GM12878 (cell line): Measurements from ENCODE around the gene SNX33. TPM values are rescaled to one million over a fixed set of nuclear protein-coding genes. Genes with fewer than 3 reads are reported as not detected.
A peak's percentile ranks its signal among the peaks of the same experiment; 100 is the strongest.

Experiments used
- ATAC-seq: fragments of 200-7000 bp; cut with Tn5 transposase; 3 replicates; pipeline ENCODE4 v1.9.1; 2020; ENCODE audit warnings: mild to moderate bottlenecking, moderate library complexity
- Bru-seq: library from RNA; stranded (reverse); fragments of 400-500 nt; gene quantifications from one replicate; lab custom pipeline; 2021; lab: Mats Ljungman, UMichigan
- BruChase-seq, 2 experiments: library from RNA; stranded (reverse); fragments of 400-500 nt; gene quantifications; one replicate each; lab custom pipeline; 2021; lab: Mats Ljungman, UMichigan
- BruUV-seq: library from RNA; stranded (reverse); fragments of 400-500 nt; replicated peaks from 2 replicates; lab custom pipeline; 2021; lab: Mats Ljungman, UMichigan
- CTCF ChIA-PET: fragments of 300-600 bp; sonication (Branson Sonifier 250); formaldehyde crosslinking; extraction: SDS; loops from one replicate; lab custom pipeline; 2021; ENCODE audit warnings: inconsistent platforms; lab: Yijun Ruan, JAX
- POLR2A ChIA-PET: fragments of 350-600 bp; formaldehyde crosslinking; extraction: SDS; loops from one replicate; lab custom pipeline; 2021; ENCODE audit warnings: inconsistent platforms; lab: Charles Lee
- RAD21 ChIA-PET: fragments of 300-600 bp; sonication (Branson Sonifier 250); formaldehyde crosslinking; loops from one replicate; lab custom pipeline; 2023; ENCODE audit warnings: antibody characterized with exemption; ENCODE audit not compliant: unreplicated experiment; lab: Charles Lee
- SMC1A ChIA-PET: fragments of 300-600 bp; sonication (Branson Sonifier 250); formaldehyde crosslinking; loops from one replicate; lab custom pipeline; 2023; ENCODE audit not compliant: unreplicated experiment, uncharacterized antibody; lab: Charles Lee
- DNase-seq: peaks from one replicate; pipeline ENCODE4 v3.0.0-alpha.2; 2011; ENCODE audit warnings: low read depth, low spot score
- FAIRE-seq: peaks from 3 replicates; lab custom pipeline; 2011; peaks lifted over from hg19 to GRCh38; lab: Jason Lieb, UNC
- H2AFZ ChIP-seq: 2 replicates; pipeline ENCODE4 v1.6.0; 2011; ENCODE audit warnings: low read depth, low read length, control low read depth; ENCODE audit not compliant: control insufficient read depth
- H3K27ac ChIP-seq: 2 replicates; pipeline ENCODE4 v1.5.1; 2011; ENCODE audit warnings: control low read depth; ENCODE audit not compliant: control insufficient read depth, insufficient read depth
- H3K27me3 ChIP-seq, 2 experiments: replicated peaks in 1 of 2; 2 replicates each; pipeline versions ENCODE4 v1.6.0 to v1.6.1; 2011; ENCODE audit warnings: low read length in 1 of 2; ENCODE audit not compliant: control insufficient read depth in 2 of 2, insufficient read depth in 2 of 2
- H3K36me3 ChIP-seq, 2 experiments: 2 replicates each; pipeline ENCODE4 v1.5.1; 2011; ENCODE audit warnings: low read length in 1 of 2; ENCODE audit not compliant: control insufficient read depth in 2 of 2, insufficient read depth in 2 of 2
- H3K4me1 ChIP-seq: 2 replicates; pipeline ENCODE4 v1.6.1; 2011; ENCODE audit warnings: mild to moderate bottlenecking, low read length, moderate library complexity, mixed read lengths; ENCODE audit not compliant: control insufficient read depth, insufficient read depth
- H3K4me2 ChIP-seq: 2 replicates; pipeline ENCODE4 v1.6.0; 2011; ENCODE audit warnings: control low read depth; ENCODE audit not compliant: control insufficient read depth, insufficient read depth
- H3K4me3 ChIP-seq: fragments of 200-600 bp; sonication (generic); 2 replicates; pipeline ENCODE4 v1.5.1; 2016
- H3K79me2 ChIP-seq: 2 replicates; pipeline ENCODE4 v1.6.0; 2011; ENCODE audit warnings: low read length; ENCODE audit not compliant: control insufficient read depth, insufficient read depth
- H3K9ac ChIP-seq: 2 replicates; pipeline ENCODE4 v1.8.0; 2011; ENCODE audit warnings: low read length, control low read depth, mixed read lengths; ENCODE audit not compliant: control insufficient read depth, insufficient read depth
- H3K9me3 ChIP-seq: replicated peaks from 3 replicates; pipeline ENCODE4 v1.5.1; 2011; ENCODE audit warnings: mild to moderate bottlenecking, low read length; ENCODE audit not compliant: control insufficient read depth, insufficient read depth
- H4K20me1 ChIP-seq: 2 replicates; pipeline ENCODE4 v1.6.0; 2011; ENCODE audit not compliant: control insufficient read depth, insufficient read depth
- ASH2L ChIP-seq: fragments of 300-600, 200-600 bp; sonication (generic); IDR thresholded peaks from 2 replicates; pipeline ENCODE4 v1.6.1; 2017; ENCODE audit warnings: low read depth, mild to moderate bottlenecking, borderline replicate concordance
- BMI1 ChIP-seq: fragments of 450-650 bp; IDR thresholded peaks from 2 replicates; pipeline ENCODE4 v1.6.1; 2016; ENCODE audit warnings: mild to moderate bottlenecking, moderate library complexity, borderline replicate concordance
- CBFB ChIP-seq: IDR thresholded peaks from 2 replicates; pipeline ENCODE4 v1.6.1; 2016; ENCODE audit warnings: antibody characterized with exemption, low read depth
- CREM ChIP-seq: IDR thresholded peaks from 2 replicates; pipeline ENCODE4 v1.6.1; 2014; ENCODE audit warnings: antibody characterized with exemption, low read depth
- IRF4 ChIP-seq: IDR thresholded peaks from 2 replicates; pipeline ENCODE4 v1.6.1; 2011; ENCODE audit warnings: low read depth, low read length
- JUND ChIP-seq: IDR thresholded peaks from 2 replicates; pipeline ENCODE4 v1.6.1; 2012; ENCODE audit warnings: low read depth, mild to moderate bottlenecking, low read length, improper control_type of control experiment, moderate library complexity
- KDM1A ChIP-seq: fragments of 200-600 bp; sonication (generic); IDR thresholded peaks from 2 replicates; pipeline ENCODE4 v1.6.1; 2016; ENCODE audit warnings: borderline replicate concordance
- NR2C1 ChIP-seq: fragments of 450-650 bp; IDR thresholded peaks from 2 replicates; pipeline ENCODE4 v1.6.1; 2017; ENCODE audit warnings: antibody characterized with exemption, mild to moderate bottlenecking, moderate library complexity
- SREBF2 ChIP-seq: IDR thresholded peaks from 2 replicates; pipeline ENCODE4 v1.6.1; 2012; ENCODE audit warnings: mild to moderate bottlenecking, low read length
- TCF12 ChIP-seq: IDR thresholded peaks from 2 replicates; pipeline ENCODE4 v1.6.1; 2011; ENCODE audit warnings: low read depth, mild to moderate bottlenecking, low read length
- TCF7 ChIP-seq: IDR thresholded peaks from 2 replicates; pipeline ENCODE4 v1.6.1; 2014; ENCODE audit warnings: antibody characterized with exemption, borderline replicate concordance
- ZNF207 ChIP-seq: fragments of 450-650 bp; IDR thresholded peaks from 2 replicates; pipeline ENCODE4 v1.6.1; 2014; ENCODE audit warnings: antibody characterized with exemption, mild to moderate bottlenecking, borderline replicate concordance
- WGBS: methylation state at CpG from one replicate; pipeline ENCODE4 v1.1.6; 2016; ENCODE audit warnings: low lambda C conversion rate; ENCODE audit not compliant: insufficient replicate concordance, insufficient coverage; ENCODE audit errors: missing lambda C conversion rate; 5-methylcytosine and 5-hydroxymethylcytosine counted together
- in situ Hi-C: fragments of 300-500 bp; cut with MboI; formaldehyde crosslinking; loops from 9 replicates; pipeline ENCODE4 v1.14.3; 2018; ENCODE audit warnings: mixed read lengths
- intact Hi-C: fragments of 100-400 bp; cut with micrococcal nuclease; formaldehyde crosslinking; loops from one replicate; pipeline ENCODE4 v1.14.2; 2022; ENCODE audit not compliant: unreplicated experiment
- long read RNA-seq, 2 experiments: library from polyadenylated mRNA; unstranded; transcript quantifications; one replicate each; pipeline ENCODE4 v2.0.0, GENCODE V29; 2019 to 2020
- polyA minus RNA-seq, 3 experiments: library from RNA; depleted of rRNA, polyadenylated mRNA; stranded (reverse); fragments of >200 nt; gene quantifications; 2 replicates each; pipeline ENCODE4 v1.2.3, GENCODE V29; 2011
- polyA plus RNA-seq, 11 experiments: library from polyadenylated mRNA; depleted of rRNA in 4 of 11; unstranded in 6 of 11; stranded (reverse) in 5 of 11; fragments of >200 nt; fragmentation: Nextera tagmentation in 4 of 11; fragmentation: Illumina TruSeq in 1 of 11; extraction: Ambion mirVana in 4 of 11; extraction: Trizol in 1 of 11; gene quantifications; 1 replicate in 1 of 11; 2 replicates in 10 of 11; pipeline versions ENCODE4 v1.2.1 to v1.2.3, GENCODE V29; 2011 to 2016; ENCODE audit warnings: inconsistent platforms in 2 of 11, missing spikeins in 2 of 11, low read depth in 1 of 11
- total RNA-seq, 4 experiments: library from RNA; depleted of rRNA in 3 of 4; stranded (reverse); fragments of >200 nt in 3 of 4; fragmentation: Illumina TruSeq in 1 of 4; extraction: Trizol in 1 of 4; gene quantifications; 2 replicates each; pipeline versions ENCODE4 v1.2.1 to v1.2.3, GENCODE V29; 2013 to 2021
- TF ChIP-seq, protein P1 (sequence below): fragments of 450-650 bp; IDR thresholded peaks from 2 replicates; pipeline ENCODE4 v1.6.1; 2017; ENCODE audit warnings: antibody characterized with exemption, mild to moderate bottlenecking, moderate library complexity

Gene SNX33, protein sequence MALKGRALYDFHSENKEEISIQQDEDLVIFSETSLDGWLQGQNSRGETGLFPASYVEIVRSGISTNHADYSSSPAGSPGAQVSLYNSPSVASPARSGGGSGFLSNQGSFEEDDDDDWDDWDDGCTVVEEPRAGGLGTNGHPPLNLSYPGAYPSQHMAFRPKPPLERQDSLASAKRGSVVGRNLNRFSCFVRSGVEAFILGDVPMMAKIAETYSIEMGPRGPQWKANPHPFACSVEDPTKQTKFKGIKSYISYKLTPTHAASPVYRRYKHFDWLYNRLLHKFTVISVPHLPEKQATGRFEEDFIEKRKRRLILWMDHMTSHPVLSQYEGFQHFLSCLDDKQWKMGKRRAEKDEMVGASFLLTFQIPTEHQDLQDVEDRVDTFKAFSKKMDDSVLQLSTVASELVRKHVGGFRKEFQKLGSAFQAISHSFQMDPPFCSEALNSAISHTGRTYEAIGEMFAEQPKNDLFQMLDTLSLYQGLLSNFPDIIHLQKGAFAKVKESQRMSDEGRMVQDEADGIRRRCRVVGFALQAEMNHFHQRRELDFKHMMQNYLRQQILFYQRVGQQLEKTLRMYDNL
- total RNA-seq (2013; cell fraction: nucleolus; rRNA removed): 4.5 and 4.6 TPM in 2 replicates
- total RNA-seq (2014; rRNA removed) (0.45 and 0.76 TPM in 2 replicates), total RNA-seq (2014; rRNA removed; fragmentation: Illumina TruSeq; extraction: Trizol) (0.18 and 0.40 TPM in 2 replicates), total RNA-seq (2021) (0.85 and 1.1 TPM in 2 replicates), polyA plus RNA-seq (2011; rRNA removed) (1.1 and 1.9 TPM in 2 replicates), polyA plus RNA-seq (2014; fragmentation: Illumina TruSeq; extraction: Trizol) (0.40 and 0.59 TPM in 2 replicates), polyA plus RNA-seq (2014; fragmentation: Nextera tagmentation; extraction: Ambion mirVana) (under 1 TPM; 0.13 to 0.14 TPM), polyA plus RNA-seq (2014; rRNA removed) (0.71 and 0.83 TPM in 2 replicates), polyA plus RNA-seq (2016; fragmentation: Nextera tagmentation; extraction: Ambion mirVana) (under 1 TPM; 0.51 to 0.78 TPM), polyA minus RNA-seq (2011; rRNA and poly(A)+ RNA removed) (3.7 and 6.0 TPM in 2 replicates), Bru-seq, nascent RNA (percentile 51 among the genes with signal in this experiment), BruChase-seq, experiment 1, labeled RNA remaining after a 6-hour chase (percentile 50 among the genes with signal in this experiment), BruChase-seq, experiment 2, labeled RNA remaining after a 2-hour chase (percentile 54 among the genes with signal in this experiment)
- polyA plus RNA-seq (2011; ENCODE audit: low read depth): 0.25 TPM
- polyA plus RNA-seq (2011; cell fraction: cytosol; rRNA removed): 2.1 and 2.3 TPM in 2 replicates
- polyA plus RNA-seq (2011; cell fraction: nucleus; rRNA removed): 4.0 and 5.1 TPM in 2 replicates
- 0.91 and 0.95 TPM in 2 replicates for polyA plus RNA-seq (2012)
- polyA minus RNA-seq (2011; cell fraction: cytosol; rRNA and poly(A)+ RNA removed): 1.6 TPM in 2 replicates
- polyA minus RNA-seq (2011; cell fraction: nucleus; rRNA and poly(A)+ RNA removed): 2.7 and 4.2 TPM in 2 replicates
- long read RNA-seq, experiment 1: 0 reads
- long read RNA-seq, experiment 2, partial matches to known transcripts: 1 of 2 reads
- long read RNA-seq, experiment 2, other reads (novel, unspliced or antisense): 1 of 2 reads

DNA sequence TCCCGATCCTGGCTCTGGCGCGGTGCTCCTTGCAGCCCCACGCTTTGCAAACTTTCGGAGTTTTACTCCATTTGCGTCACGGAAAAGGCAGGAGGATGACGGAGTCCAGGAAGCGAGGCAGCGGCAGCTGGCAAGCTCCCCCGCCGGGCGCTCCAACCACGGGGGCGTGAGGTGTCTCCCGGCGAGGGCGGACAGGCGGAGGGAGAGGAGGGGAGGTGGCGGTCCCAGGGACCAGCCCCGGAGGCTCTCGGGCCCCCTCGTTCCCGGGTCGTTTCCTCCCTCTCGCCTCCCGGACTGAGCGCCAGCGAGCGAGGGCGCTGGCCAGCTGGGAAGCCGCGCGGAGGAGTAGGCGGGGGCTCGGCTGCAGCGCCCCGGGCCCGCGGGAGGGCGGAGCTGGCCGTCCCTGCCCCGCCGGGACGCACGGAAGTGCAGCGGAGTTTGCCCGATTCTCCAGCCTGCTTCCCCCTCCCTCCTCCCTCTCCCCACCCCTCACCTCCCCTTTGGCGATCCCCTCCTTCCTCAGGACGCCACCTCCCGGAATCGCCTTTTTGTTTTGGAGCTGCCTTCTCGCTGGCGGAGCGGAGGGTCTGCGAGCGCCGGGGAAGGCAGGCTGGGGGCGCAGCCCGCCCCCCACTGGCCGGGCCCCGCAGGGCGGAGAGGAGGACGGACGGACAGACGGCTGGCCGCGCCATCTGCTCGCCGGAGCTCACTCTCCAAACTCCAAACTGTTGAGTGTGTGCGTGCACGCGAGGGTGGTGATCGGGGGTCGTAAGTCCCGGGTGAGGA lies at the start of gene SNX33:
Gene SNX33 (plus strand): TSS at position 543 of the 786 bp plus-strand sequence. CDS start 1,191 bp downstream, outside the sequence.
- DNase-seq (no peak), ATAC-seq (peak; percentile 81), FAIRE-seq (no peak)
- peak within 1 kb of the TSS; percentile 94 for H3K4me2 ChIP-seq
- SMC1A ChIA-PET: interaction anchor here (1.0 to 1.9 kb wide), 5 partner anchors 22 to 280 kb away, joined by 3 to 10 read pairs (median 4); partner anchors contain the start of genes MAN2C1 and SNUPN
- peak within 1 kb of the TSS; percentile 62 for H3K9ac ChIP-seq
- no peaks in the 10 kb centered on the region for H3K79me2 ChIP-seq
- peak within 1 kb of the TSS; percentile 85 for H2AFZ ChIP-seq
- intact Hi-C loops (loop anchor here (10.0 kb wide), 1 partner anchor 713 kb away; the partner anchor contains the start of gene COX5A), in situ Hi-C loops (no loop called here)
- peak within 1 kb of the TSS; percentile 91 for H3K4me3 ChIP-seq
- POLR2A ChIA-PET: interaction anchor here (0.6 to 2.0 kb wide), 8 partner anchors 8 to 869 kb away, joined by 3 to 12 read pairs (median 4); partner anchors contain the start of genes IMP3, MAN2C1 and SNUPN
- no peaks in the 10 kb centered on the region for H4K20me1 ChIP-seq
- RAD21 ChIA-PET: interaction anchor here (0.9 to 2.6 kb wide), 7 partner anchors 22 to 280 kb away, joined by 3 to 10 read pairs (median 5); partner anchors contain the start of genes MAN2C1 and SNUPN
- no peaks in the 10 kb centered on the region for H3K36me3 ChIP-seq
- CTCF ChIA-PET: interaction anchor here (0.6 to 2.9 kb wide), 15 partner anchors 8 to 653 kb away, joined by 3 to 27 read pairs (median 4); partner anchors contain the start of genes IMP3, MAN2C1 and SNUPN
- BruUV-seq: no TSS peak
- H3K27me3 ChIP-seq: peaks cover 0 to 2% of the 10 kb centered on the region in 2 experiments; a peak in 2 of 4 replicates
- no peak within 1 kb of the TSS for H3K27ac ChIP-seq
- WGBS: 2% methylated on average over 65 of the region's 76 CpGs
- H3K4me1 ChIP-seq: 0 out of 2 replicates have a peak, but pooled peaks cover 2% of the 10 kb centered on the region
- H3K9me3 ChIP-seq: no peaks in the 10 kb centered on the region
- TF ChIP-seq ZNF207: no peak
- no peak for TF ChIP-seq CBFB
- no peak for TF ChIP-seq ASH2L
- TF ChIP-seq CREM: no peak
- no peak for TF ChIP-seq SREBF2
- TF ChIP-seq NR2C1: no peak
- no peak for TF ChIP-seq TCF7
- TF ChIP-seq, protein P1, sequence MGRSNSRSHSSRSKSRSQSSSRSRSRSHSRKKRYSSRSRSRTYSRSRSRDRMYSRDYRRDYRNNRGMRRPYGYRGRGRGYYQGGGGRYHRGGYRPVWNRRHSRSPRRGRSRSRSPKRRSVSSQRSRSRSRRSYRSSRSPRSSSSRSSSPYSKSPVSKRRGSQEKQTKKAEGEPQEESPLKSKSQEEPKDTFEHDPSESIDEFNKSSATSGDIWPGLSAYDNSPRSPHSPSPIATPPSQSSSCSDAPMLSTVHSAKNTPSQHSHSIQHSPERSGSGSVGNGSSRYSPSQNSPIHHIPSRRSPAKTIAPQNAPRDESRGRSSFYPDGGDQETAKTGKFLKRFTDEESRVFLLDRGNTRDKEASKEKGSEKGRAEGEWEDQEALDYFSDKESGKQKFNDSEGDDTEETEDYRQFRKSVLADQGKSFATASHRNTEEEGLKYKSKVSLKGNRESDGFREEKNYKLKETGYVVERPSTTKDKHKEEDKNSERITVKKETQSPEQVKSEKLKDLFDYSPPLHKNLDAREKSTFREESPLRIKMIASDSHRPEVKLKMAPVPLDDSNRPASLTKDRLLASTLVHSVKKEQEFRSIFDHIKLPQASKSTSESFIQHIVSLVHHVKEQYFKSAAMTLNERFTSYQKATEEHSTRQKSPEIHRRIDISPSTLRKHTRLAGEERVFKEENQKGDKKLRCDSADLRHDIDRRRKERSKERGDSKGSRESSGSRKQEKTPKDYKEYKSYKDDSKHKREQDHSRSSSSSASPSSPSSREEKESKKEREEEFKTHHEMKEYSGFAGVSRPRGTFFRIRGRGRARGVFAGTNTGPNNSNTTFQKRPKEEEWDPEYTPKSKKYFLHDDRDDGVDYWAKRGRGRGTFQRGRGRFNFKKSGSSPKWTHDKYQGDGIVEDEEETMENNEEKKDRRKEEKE: no peak
- no peak for TF ChIP-seq JUND
- TF ChIP-seq IRF4: no peak
- no peak for TF ChIP-seq KDM1A
- TF ChIP-seq BMI1: no peak
- TF ChIP-seq TCF12: 0 out of 2 replicates have a peak, but pooled peaks have one; percentile 8
